Activated CD8-positive, alpha-beta memory T cell treated with anti-CD3 and anti-CD28 coated beads for 48 hours (primary cell): ENCODE measurements around the gene CAMKV.
"Not testable (repeated sequence)": the region's sequence is repeated elsewhere in the genome, so short reads cannot be mapped to it uniquely, and the experiment has no call there.

Experiments
- DNase-seq, 3 experiments: peaks; one replicate each; pipeline ENCODE4 v3.0.0-alpha.2; 2020; ENCODE audit warnings: low read depth in 2 of 3, low spot score in 2 of 3

CAMKV gene

DNA sequence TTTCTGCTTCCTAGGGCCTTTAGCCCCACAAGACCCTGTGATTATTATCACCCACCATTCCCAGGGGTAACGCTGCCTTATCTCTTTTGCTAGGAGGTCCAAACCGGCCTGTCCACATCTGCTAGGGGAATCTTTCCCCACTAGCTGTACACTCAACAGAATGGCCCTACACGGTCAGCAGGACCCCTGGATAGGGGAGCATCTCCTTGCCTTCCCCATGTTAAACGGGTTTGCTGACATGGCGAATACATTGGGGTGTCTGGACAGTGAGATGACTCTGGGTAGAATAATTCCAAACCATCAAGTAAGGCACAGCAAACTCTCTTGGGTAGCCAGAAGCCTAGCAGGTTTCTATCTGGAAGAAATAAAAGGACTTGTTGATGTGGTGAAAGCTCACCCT lies 14.0 kb downstream of the CAMKV start:
- DNase-seq: no peak

DNA sequence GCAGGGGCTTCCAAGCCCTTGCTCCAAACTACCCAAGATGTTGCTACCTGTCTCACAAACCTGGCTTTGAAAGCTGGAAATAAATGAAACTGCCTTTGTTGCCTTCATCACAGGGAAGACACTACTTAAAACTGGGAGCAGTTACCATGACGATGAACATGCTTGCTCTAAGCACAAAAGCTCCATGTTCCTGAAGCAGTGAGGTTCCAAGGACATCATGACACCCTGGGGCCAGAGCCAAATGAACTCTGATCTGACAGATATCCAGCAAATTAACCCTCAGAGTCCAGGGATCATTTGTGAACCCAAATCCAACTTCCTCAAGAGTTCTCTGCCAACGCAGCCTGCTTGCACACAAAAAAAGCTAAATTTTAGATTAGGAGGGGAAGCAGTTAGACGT lies 24.0 kb downstream of the CAMKV start:
- no peak for DNase-seq

DNA sequence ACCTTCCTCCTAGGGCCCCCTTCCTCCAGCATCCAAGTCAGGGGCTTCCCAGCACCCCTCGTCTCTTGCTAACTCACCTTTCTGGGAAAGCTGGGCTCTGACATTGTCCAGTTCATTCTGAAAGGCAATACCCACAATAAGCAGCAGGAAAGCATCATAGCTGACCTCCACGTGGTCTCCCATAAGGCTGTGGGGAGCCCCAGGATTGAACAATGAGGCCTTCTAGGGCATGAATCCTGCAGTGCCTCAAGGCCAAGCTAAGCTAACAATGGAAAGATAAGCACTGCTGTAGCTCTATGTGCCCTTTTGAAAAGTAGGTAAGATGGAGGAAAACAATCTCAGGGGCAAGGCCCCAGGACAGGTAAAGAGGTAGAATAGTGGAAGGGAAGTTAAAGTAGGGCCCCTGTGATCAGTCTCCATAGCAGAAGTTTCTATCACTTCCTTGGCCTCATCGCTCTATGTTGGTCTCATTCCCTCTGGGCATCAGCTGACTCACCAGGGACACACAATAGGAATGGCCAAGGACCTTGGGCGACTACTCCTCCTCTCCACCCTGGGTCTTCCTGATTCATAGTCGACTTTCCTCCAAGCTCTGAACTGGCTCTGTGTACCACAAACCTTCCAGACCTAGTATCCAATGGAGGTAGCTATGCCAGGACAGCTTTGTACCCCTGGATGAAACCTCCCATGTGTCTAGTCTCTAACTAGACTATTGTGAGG lies 25.1 kb downstream of the CAMKV start:
- no peak for DNase-seq

DNA sequence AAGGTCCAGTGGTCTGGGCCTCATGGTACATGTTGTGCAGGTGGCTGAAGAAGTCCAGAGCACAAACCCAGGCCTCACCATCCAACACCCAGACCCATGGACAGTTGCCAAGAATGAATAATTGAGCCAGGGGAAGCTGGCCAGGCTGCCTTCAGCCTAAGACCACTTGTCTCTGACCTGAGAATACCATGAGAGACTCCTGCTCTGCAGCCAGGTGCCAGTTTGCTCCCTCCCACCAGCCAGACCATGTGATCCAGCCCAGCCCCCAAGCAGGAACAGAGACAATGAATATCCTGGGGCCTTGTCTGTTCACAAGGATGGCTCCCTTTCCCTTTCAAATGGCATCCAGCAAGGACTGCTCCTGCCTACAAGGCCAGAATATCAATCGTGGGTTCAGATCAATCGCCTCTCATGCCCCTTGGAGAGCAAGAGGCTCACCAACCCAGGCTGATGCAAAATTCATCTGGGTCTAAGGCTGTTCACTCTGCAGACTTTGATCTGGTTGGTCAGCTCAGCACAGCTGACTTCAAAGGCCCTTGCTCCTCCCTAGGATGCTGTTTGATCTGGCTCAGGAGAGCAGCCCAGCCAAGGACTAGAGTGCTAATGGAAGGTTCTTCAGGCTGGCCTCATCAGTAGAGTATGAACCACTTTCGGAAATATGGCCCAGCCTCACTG lies 26.7 kb downstream of the CAMKV start:
- no peak for DNase-seq

DNA sequence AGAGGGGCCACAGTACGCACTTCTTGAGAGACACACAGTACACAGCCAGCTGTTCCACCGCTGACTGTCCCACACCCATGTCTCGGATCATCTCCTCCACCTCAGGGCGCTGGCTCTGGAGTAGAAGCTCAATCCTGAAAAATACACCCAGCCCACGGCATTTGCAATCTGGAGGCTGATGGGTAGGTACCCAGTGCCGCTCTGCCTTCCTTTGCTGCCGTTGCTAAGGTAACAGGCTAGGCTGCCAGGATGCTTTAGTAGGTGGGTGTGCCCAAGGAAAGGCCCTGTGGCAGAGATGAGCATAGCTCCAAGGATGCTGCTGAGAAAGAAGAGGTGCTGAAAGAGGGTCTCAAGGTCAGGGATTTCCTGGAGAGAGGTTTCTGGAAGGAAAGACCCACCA lies 27.9 kb downstream of the CAMKV start:
- no peak for DNase-seq

DNA sequence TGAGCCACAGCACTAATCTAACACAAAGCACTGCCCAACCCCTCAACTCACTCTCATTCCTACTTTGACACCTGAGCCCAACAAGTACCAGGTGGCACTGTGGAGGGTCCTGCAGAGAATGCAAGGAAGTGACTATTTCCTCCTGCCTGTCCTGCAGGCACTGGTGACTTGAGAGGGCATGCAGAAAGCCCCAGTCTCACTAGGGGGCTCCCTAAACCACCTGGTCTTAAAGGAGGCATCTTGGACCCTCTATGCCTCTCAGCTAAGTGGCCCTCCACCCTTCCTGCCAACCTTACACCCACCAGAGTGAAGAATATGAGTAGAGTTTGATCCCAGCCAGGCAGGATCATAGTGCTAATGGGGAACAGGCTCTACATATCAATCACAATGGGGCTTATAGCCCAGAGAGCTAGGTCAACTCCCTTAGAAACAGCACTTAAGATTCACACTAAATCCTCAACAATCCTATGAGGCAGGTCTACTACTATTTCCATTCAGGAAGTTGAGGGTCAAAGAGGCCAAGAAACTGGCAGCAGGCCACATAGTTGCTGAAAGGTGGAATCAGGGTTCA lies 28.5 kb downstream of the CAMKV start:
- DNase-seq: no peak

DNA sequence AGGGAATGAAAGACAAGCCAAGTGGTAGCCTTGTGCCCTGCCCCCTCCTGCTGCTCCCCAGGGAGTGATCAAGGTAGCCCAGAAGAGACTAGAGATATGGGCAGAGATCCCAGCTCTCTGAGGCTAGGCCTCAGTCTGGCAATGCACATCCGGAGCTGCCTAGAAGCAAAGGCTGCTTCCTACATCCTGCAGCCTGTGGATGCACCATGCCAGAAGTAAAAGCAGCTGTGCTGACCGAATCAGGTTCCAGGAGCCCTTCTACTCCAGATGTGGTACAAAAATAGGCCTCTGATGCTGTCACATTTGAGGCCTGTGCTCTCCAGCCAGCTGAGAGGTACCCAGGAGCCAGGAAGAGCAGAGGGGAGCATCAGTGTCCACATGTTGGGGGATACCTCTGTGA lies 29.3 kb downstream of the CAMKV start:
- DNase-seq: no peak

DNA sequence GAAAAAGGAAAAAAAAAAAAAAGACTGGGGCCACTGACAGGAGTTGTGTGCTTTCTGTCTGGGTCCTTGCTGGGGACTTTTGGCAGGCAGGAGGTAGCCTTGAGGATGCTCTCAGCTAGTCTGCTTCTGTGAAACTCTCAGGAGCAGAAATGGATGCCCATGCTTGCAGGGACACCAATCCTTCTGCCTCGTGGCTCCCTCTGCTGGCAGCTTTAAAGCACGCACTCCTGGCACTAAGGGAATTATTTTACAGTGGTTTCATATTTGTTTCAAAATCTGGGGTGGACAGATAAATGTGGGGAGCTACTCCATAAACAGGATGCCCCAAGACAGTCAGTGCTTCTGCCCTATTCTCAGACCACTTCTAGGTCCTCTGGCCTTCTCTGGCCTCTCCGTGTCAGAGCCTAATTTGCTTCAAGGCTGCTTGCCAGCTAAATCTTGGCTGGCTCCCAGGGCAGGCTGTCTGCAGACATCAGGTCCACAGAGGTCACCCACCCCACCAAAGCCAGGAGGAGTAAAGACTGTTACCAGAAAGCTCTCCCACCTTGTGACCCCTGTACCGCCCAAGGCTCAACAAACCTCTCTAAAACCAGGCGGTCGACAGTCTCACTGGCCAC lies 30.4 kb downstream of the CAMKV start:
- peak; percentile 32 to 51 (median 45) for DNase-seq

DNA sequence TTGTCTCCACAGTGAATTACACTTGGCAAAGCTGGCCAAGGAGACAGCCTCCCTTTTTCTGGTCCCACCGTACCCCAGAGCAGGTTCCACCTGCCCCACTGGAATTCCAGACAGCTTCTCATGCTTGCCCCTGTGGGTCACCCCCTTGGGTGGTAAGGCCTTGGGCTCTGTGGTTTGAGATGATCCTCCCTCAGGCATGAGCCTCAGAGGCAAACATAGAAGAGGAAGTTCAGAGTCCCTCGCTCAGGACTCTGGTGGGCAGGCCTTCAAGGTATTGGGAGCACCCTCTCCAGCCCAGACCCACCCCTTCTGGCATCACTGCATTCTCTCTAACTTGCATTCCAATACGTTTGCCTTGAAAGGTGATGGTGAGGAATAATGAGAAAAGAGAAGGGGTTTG lies 38.4 kb downstream of the CAMKV start:
- DNase-seq: no peak

DNA sequence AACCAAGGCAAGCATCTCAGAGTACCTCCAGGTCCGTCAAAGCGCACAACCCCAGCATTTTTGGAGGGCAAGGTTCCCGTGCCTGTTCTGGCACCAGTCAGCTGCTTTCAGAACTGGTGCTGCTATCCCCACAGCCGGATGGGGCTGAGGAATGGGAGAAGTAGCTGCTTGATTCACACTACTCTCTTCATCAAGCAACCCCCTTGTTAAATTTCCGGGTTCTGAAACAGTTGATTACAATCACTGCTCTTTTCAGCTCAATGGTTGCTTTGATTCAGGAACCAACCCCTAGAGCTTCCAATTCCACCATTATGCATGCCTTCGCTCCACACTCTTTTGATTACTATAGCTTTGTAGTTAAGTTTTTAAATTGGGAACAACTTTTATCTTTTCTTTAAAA lies 43.7 kb downstream of the CAMKV start:
- DNase-seq: no peak

DNA sequence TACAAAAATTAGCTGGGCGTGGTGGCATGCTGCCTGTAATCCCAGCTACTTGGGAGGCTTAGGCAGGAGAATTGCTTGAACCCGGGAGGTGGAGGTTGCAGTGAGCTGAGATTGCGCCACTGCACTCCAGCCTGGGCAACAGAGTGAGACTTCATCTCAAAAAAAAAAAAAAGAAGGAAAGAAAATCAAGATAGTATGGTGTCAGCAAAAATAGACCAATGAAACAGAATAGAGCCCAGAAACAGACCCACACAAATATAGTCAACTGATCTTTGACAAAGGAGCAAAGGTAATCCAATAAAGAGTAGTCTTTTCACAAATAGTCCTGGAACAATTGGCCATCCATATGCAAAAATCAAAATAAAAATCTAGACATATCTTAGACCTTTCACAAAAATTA lies 46.6 kb downstream of the CAMKV start:
- not testable (repeated sequence) for DNase-seq

DNA sequence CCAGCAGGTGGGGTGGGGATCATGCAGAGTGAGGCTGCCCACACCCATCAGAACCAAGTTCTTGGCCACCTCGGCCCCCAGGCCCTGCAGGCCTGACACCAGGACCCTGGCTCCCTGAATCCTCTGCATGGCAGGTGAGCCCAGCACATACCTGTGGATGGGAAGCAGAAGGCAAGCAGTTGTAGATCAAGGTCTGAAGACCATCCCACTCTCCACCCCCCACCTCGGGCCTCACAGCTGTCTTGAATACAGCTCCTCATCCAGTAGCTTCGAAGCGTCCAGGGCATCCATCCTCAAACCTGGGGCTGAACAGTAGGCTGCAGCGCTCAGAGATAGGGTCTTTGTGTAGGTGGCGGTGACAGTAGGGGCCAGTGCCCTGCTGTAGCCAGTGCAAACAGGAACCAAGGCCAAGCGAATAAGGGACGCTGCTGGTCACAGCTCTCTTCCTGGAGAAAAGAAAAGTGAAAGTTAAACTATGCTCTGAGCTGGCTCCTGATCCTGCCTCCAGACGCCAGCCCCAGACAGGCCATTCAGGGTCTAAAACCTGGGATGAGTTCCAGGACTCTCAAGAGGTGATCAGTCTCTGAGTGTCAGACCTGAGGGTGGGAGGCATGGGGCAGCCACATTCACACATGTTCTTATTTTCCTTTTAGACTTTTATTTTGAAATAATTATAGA lies 56.1 kb downstream of the CAMKV start, which contains the start of gene UBA7:
Gene UBA7, minus strand, starts transcription at position 457 of the 678 bp plus-strand sequence. Its CDS starts 166 bp downstream, at position 291.
- DNase-seq: no peak

DNA sequence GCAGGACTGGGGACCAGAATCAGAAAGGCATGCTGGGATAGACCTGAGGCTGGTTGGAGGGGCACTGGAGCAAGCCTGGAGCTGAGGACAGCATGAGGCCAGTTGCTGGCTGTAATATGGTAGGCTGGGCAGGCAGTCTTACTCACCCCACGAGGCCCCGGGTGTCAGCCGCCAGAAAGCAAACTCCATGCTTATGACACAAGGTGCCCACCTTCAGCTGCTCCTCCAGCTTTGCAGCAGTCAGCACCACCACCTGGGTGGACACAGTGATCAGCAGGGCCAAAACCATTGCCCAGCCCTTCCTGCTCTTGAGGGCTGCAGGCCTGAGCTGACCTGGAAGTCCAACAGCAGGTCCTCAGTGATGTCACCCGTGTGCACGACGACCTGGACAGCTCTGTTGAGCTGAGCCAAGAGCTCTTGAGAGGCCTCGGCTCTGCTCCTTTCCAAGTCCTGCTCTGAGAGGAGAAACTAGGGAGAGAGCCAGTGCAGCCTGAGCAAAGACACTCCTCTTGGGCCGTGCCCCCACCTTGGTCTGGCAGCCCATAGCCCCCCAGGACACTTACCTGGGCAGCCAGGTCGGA lies 56.7 kb downstream of the CAMKV start:
- DNase-seq: no peak
